HL-60 (cell line): ENCODE results near the gene IDE.

Source experiments
- DNase-seq, 2 experiments: peaks; one replicate each; pipeline ENCODE4 v3.0.0-alpha.2; 2010 to 2020; ENCODE audit warnings: low read depth in 1 of 2, low spot score in 1 of 2
- H3K27ac ChIP-seq: fragments of 250-450 bp; sonication (Bioruptor Pico); replicated peaks from 2 replicates; pipeline ENCODE4 v1.5.1; 2020; ENCODE audit warnings: mild to moderate bottlenecking, moderate library complexity
- H3K27me3 ChIP-seq: fragments of 250-450 bp; sonication (Bioruptor Pico); 2 replicates; pipeline ENCODE4 v1.5.1; 2021; ENCODE audit warnings: mild to moderate bottlenecking, moderate library complexity; ENCODE audit not compliant: insufficient read depth, poor library complexity, severe bottlenecking
- H3K4me3 ChIP-seq: replicated peaks from 2 replicates; pipeline ENCODE4 v1.5.1; 2011; ENCODE audit warnings: mild to moderate bottlenecking, control low read depth, low read length; ENCODE audit not compliant: insufficient read depth
- GABPA ChIP-seq: IDR thresholded peaks from 2 replicates; pipeline ENCODE4 v1.6.1; 2012; ENCODE audit warnings: low read depth
- POLR2AphosphoS5 ChIP-seq: IDR thresholded peaks from 2 replicates; pipeline ENCODE4 v1.6.1; 2012; ENCODE audit warnings: low read depth
- SPI1 ChIP-seq: IDR thresholded peaks from 2 replicates; pipeline ENCODE4 v1.6.1; 2012; ENCODE audit warnings: low read depth, mild to moderate bottlenecking, borderline replicate concordance
- TF ChIP-seq, protein P1 (sequence below): IDR thresholded peaks from one replicate; pipeline ENCODE4 v1.5.1; 2011; ENCODE audit warnings: low read length, control low read depth, inconsistent platforms; ENCODE audit not compliant: insufficient read depth
- TF ChIP-seq, protein P2 (sequence below): IDR thresholded peaks from 2 replicates; pipeline ENCODE4 v1.6.1; 2012; ENCODE audit warnings: low read depth; ENCODE audit not compliant: insufficient replicate concordance

The IDE gene

DNA sequence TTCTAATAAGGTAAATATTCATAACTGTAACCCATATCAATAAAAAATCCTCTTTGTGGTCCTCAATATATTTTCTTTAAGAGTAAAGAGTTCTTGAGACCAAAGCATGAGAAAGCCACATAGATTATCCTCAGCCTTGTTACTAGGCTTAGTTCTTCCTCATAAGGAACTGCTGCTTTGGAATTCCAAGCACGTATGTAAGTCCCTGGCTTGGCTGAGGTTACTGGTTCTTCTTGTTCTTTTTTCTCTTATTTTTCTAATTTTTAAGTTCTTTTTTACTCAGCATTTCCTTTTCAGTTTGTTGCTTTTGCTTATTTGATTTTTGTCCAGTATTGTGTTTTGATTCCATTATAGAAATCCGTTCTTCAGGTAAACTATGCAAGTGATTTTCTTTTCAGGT, 155.7 kb downstream of the IDE start:
- no peak for DNase-seq
- Histone ChIP-seq H3K4me3 (no peak overlapping the region), H3K27me3 (no peaks in the 10 kb centered on the region), H3K27ac (no peak overlapping the region)
- TF ChIP-seq SPI1 (no peak), GABPA (no peak), POLR2AphosphoS5 (no peak)
- TF ChIP-seq, protein P1, sequence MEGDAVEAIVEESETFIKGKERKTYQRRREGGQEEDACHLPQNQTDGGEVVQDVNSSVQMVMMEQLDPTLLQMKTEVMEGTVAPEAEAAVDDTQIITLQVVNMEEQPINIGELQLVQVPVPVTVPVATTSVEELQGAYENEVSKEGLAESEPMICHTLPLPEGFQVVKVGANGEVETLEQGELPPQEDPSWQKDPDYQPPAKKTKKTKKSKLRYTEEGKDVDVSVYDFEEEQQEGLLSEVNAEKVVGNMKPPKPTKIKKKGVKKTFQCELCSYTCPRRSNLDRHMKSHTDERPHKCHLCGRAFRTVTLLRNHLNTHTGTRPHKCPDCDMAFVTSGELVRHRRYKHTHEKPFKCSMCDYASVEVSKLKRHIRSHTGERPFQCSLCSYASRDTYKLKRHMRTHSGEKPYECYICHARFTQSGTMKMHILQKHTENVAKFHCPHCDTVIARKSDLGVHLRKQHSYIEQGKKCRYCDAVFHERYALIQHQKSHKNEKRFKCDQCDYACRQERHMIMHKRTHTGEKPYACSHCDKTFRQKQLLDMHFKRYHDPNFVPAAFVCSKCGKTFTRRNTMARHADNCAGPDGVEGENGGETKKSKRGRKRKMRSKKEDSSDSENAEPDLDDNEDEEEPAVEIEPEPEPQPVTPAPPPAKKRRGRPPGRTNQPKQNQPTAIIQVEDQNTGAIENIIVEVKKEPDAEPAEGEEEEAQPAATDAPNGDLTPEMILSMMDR = no peak
- TF ChIP-seq, protein P2, sequence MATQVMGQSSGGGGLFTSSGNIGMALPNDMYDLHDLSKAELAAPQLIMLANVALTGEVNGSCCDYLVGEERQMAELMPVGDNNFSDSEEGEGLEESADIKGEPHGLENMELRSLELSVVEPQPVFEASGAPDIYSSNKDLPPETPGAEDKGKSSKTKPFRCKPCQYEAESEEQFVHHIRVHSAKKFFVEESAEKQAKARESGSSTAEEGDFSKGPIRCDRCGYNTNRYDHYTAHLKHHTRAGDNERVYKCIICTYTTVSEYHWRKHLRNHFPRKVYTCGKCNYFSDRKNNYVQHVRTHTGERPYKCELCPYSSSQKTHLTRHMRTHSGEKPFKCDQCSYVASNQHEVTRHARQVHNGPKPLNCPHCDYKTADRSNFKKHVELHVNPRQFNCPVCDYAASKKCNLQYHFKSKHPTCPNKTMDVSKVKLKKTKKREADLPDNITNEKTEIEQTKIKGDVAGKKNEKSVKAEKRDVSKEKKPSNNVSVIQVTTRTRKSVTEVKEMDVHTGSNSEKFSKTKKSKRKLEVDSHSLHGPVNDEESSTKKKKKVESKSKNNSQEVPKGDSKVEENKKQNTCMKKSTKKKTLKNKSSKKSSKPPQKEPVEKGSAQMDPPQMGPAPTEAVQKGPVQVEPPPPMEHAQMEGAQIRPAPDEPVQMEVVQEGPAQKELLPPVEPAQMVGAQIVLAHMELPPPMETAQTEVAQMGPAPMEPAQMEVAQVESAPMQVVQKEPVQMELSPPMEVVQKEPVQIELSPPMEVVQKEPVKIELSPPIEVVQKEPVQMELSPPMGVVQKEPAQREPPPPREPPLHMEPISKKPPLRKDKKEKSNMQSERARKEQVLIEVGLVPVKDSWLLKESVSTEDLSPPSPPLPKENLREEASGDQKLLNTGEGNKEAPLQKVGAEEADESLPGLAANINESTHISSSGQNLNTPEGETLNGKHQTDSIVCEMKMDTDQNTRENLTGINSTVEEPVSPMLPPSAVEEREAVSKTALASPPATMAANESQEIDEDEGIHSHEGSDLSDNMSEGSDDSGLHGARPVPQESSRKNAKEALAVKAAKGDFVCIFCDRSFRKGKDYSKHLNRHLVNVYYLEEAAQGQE = no peak

DNA sequence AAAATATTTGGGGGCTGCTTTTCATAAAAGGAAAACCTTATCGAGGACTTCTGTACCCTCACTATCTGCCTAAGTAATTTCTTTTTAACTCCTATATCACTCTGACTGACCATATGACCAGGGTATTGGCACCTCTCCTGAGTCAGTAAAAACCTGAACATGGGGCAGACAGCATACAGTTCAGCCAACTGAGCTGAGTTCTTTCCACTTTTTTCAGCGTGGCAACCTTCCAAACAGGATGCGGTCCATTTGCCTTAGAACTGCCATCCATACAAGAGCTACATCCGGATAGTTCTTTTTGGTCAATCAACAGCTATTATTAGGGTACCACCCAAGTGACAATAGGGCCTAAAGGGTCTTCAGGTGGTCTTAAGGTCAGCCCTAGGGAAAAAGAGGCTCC, 160.4 kb downstream of the IDE start:
- Histone ChIP-seq H3K27ac (no peak overlapping the region), H3K27me3 (no peaks in the 10 kb centered on the region), H3K4me3 (no peak overlapping the region)
- TF ChIP-seq GABPA (no peak), SPI1 (no peak), POLR2AphosphoS5 (no peak)
- TF ChIP-seq, protein P2 = no peak
- TF ChIP-seq, protein P1 = no peak
- no peak for DNase-seq

DNA sequence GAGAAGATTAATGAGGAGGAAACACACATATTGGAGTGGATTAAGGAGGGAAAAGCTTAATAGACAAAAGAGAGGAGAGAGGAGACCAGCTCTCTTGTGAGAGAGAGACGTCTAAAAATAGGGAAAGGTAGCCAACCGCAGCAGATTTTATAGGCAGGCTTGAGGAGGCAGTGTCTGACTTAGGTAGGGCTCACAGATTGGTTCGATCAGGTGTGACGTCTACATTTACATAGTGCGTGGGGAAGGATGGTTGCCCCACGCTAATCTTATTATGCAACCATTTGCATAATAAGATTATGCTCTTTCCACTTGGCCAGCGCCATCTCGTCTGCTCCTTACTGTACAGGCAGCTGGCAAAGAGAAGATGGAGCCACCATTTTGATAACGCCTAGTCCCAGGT, 160.9 kb downstream of the IDE start:
- DNase-seq = no peak
- TF ChIP-seq SPI1 (no peak), POLR2AphosphoS5 (no peak), GABPA (no peak)
- TF ChIP-seq, protein P1 = no peak
- TF ChIP-seq, protein P2 = no peak
- Histone ChIP-seq H3K27me3 (no peaks in the 10 kb centered on the region), H3K27ac (no peak overlapping the region), H3K4me3 (no peak overlapping the region)
